Panc1 (cell line): ENCODE results near the gene UGDH. TPM values are rescaled to one million over a fixed set of nuclear protein-coding genes. Genes with fewer than 3 reads are reported as not detected.
A peak's percentile ranks its signal among the peaks of the same experiment; 100 is the strongest.

Experiments
- ATAC-seq: fragments of 200-7000 bp; cut with Tn5 transposase; 2 replicates; pipeline ENCODE4 v1.9.1; 2020; ENCODE audit warnings: mild to moderate bottlenecking, moderate library complexity
- BruUV-seq: library from RNA; stranded (reverse); fragments of 400-500 nt; replicated peaks from 2 replicates; lab custom pipeline; 2021; lab: Mats Ljungman, UMichigan
- CTCF ChIA-PET: fragments of 300-600 bp; sonication (Branson Sonifier 250); formaldehyde crosslinking; loops from one replicate; lab custom pipeline; 2022; ENCODE audit warnings: antibody characterized with exemption; lab: Charles Lee
- POLR2A ChIA-PET: fragments of 300-600 bp; sonication (Branson Sonifier 250); formaldehyde crosslinking; loops from one replicate; lab custom pipeline; 2022; ENCODE audit warnings: antibody characterized with exemption; lab: Charles Lee
- DNase-seq: peaks from one replicate; pipeline ENCODE4 v3.0.0-alpha.2; 2010; ENCODE audit warnings: low read depth, low spot score
- H3K27ac ChIP-seq: 2 replicates; pipeline ENCODE4 v1.5.1; 2011; ENCODE audit warnings: mild to moderate bottlenecking, low read length, inconsistent platforms
- H3K27me3 ChIP-seq: fragments of 200-500 bp; sonication (Bioruptor generic); 2 replicates; pipeline ENCODE4 v1.6.0; 2014; ENCODE audit warnings: low read length, inconsistent platforms; ENCODE audit not compliant: control insufficient read depth, insufficient read depth
- H3K36me3 ChIP-seq: fragments of 200-500 bp; sonication (Bioruptor generic); 2 replicates; pipeline ENCODE4 v1.5.1; 2014; ENCODE audit warnings: inconsistent platforms, mild to moderate bottlenecking, low read length, moderate library complexity; ENCODE audit not compliant: control insufficient read depth, insufficient read depth
- H3K4me1 ChIP-seq: 2 replicates; pipeline ENCODE4 v1.5.1; 2011; ENCODE audit warnings: inconsistent platforms, mild to moderate bottlenecking, low read length, moderate library complexity; ENCODE audit not compliant: control insufficient read depth, insufficient read depth
- H3K4me3 ChIP-seq, 2 experiments: 2 replicates each; pipeline ENCODE4 v1.5.1; 2011 to 2012; ENCODE audit warnings: low read depth in 2 of 2, low read length in 2 of 2, mild to moderate bottlenecking in 2 of 2, inconsistent platforms in 1 of 2, moderate library complexity in 1 of 2
- H3K9me3 ChIP-seq: fragments of 200-500 bp; sonication (Bioruptor generic); 2 replicates; pipeline ENCODE4 v1.5.1; 2014; ENCODE audit warnings: low read depth, mild to moderate bottlenecking, inconsistent platforms, low read length, moderate library complexity; ENCODE audit not compliant: control insufficient read depth, insufficient read depth
- POLR2AphosphoS5 ChIP-seq: IDR thresholded peaks from 2 replicates; pipeline ENCODE4 v1.6.1; 2012; ENCODE audit warnings: mild to moderate bottlenecking, low read depth, low read length, moderate library complexity
- SIN3A ChIP-seq: IDR thresholded peaks from 2 replicates; pipeline ENCODE4 v1.6.1; 2012; ENCODE audit warnings: low read depth, mild to moderate bottlenecking, low read length, moderate library complexity, borderline replicate concordance; ENCODE audit not compliant: insufficient read depth
- TCF7L2 ChIP-seq: IDR thresholded peaks from 2 replicates; pipeline ENCODE4 v1.6.1; 2011; ENCODE audit warnings: mild to moderate bottlenecking, low read depth, low read length, inconsistent platforms
- in situ Hi-C: cut with HindIII; loops from 2 replicates; pipeline ENCODE4 v1.10.0; 2016; ENCODE audit warnings: low sequenced_read_pairs, low pct_unique_long_range_greater_than_20kb
- intact Hi-C: fragments of 100-400 bp; cut with micrococcal nuclease; formaldehyde crosslinking; loops from one replicate; pipeline ENCODE4 v1.10.0; 2022; ENCODE audit not compliant: unreplicated experiment
- total RNA-seq: library from RNA; stranded (reverse); gene quantifications from one replicate; pipeline ENCODE4 v1.2.1, GENCODE V29; 2021; ENCODE audit not compliant: unreplicated experiment
- TF ChIP-seq, protein P1 (sequence below): fragments of 450-650 bp; IDR thresholded peaks from 2 replicates; pipeline ENCODE4 v1.5.1; 2017; ENCODE audit warnings: mild to moderate bottlenecking
- TF ChIP-seq, protein P2 (sequence below), 2 experiments: IDR thresholded peaks; 2 replicates each; pipeline ENCODE4 v1.6.1; 2011 to 2012; ENCODE audit warnings: low read depth in 2 of 2, control low read depth in 1 of 2, low read length in 1 of 2, mild to moderate bottlenecking in 1 of 2, moderate library complexity in 1 of 2; ENCODE audit not compliant: insufficient read depth in 1 of 2

Gene UGDH
- total RNA-seq, 1 experiment from 2014 or later = 373 TPM

DNA sequence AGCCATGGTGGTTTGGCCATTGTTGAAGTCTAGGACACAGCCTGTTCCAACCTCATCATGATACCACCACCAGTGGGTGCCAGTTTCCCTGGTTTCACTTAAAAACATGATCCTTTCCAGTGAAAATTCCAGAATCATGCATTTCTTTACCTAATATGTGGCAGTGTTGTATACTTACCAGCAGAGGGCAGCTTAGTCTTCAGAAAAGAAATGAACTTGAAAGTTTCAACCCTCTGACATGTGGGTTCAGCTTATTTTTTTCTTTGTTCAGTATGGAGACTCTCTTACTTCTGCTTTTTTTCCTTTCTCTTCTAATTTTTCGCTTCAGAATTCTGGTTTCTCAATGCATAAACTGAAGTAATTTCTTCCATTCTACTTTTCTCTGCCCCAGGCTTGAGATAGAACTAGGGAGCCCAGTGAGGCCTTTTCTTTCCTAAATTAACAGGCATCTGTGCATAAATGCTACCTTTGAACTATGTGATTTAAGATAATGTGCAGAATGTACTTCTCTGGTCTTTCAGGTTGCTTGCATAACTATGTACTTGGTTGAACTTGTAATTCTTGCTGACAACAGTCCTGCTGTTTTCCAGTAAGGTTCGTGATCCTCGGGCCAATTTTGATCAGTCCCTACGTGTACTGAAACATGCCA, 57.7 kb downstream of the UGDH start:
- Histone ChIP-seq H3K27ac (peak overlapping the region; percentile 44), H3K36me3 (peaks cover 6% of the 10 kb centered on the region), H3K9me3 (no peaks in the 10 kb centered on the region), H3K4me3 (no peak overlapping the region), H3K4me1 (no peaks in the 10 kb centered on the region), H3K27me3 (no peaks in the 10 kb centered on the region)
- no TSS peak for BruUV-seq
- in situ Hi-C loops = no loop called here
- TF ChIP-seq, protein P1, sequence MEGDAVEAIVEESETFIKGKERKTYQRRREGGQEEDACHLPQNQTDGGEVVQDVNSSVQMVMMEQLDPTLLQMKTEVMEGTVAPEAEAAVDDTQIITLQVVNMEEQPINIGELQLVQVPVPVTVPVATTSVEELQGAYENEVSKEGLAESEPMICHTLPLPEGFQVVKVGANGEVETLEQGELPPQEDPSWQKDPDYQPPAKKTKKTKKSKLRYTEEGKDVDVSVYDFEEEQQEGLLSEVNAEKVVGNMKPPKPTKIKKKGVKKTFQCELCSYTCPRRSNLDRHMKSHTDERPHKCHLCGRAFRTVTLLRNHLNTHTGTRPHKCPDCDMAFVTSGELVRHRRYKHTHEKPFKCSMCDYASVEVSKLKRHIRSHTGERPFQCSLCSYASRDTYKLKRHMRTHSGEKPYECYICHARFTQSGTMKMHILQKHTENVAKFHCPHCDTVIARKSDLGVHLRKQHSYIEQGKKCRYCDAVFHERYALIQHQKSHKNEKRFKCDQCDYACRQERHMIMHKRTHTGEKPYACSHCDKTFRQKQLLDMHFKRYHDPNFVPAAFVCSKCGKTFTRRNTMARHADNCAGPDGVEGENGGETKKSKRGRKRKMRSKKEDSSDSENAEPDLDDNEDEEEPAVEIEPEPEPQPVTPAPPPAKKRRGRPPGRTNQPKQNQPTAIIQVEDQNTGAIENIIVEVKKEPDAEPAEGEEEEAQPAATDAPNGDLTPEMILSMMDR = peak; percentile 75
- no peak for TF ChIP-seq TCF7L2
- intact Hi-C loops = loop anchor here (5.0 kb wide), 1 partner anchor 188 kb away; no protein-coding TSS in a partner anchor
- DNase-seq (peak; percentile 64), ATAC-seq (peak; percentile 73)
- POLR2A ChIA-PET = interaction anchor here (0.5 kb wide), 1 partner anchor 187 kb away, joined by 4 read pairs; no protein-coding TSS in a partner anchor
- CTCF ChIA-PET = interaction anchor here (0.7 to 1.3 kb wide), 4 partner anchors 27 to 320 kb away, joined by 3 read pairs; partner anchors contain the start of gene UGDH

DNA sequence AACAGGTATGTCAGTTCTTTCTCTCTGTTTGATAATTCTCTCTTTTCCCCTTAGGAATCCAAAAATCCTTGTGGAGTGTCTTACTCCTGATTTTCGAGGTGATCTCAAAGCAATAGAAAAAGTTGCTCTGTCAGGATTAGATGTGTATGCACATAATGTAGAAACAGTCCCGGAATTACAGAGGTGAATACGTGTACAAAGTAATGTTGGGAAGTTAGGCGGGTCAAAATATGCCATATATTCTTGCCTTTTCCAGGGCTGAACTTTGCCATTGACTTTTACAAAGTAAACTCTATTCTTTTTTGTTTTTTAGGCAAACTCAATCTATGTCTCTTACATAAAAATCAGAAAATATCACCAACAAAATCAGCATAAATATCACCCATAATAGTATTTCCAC, 59.8 kb downstream of the UGDH start:
- intact Hi-C loops = no loop called here
- POLR2A ChIA-PET = no interaction called here

More for the DNA sequence above, 59.8 kb downstream of the UGDH start:
- TF ChIP-seq, protein P1 = no peak
- TF ChIP-seq, protein P2, sequence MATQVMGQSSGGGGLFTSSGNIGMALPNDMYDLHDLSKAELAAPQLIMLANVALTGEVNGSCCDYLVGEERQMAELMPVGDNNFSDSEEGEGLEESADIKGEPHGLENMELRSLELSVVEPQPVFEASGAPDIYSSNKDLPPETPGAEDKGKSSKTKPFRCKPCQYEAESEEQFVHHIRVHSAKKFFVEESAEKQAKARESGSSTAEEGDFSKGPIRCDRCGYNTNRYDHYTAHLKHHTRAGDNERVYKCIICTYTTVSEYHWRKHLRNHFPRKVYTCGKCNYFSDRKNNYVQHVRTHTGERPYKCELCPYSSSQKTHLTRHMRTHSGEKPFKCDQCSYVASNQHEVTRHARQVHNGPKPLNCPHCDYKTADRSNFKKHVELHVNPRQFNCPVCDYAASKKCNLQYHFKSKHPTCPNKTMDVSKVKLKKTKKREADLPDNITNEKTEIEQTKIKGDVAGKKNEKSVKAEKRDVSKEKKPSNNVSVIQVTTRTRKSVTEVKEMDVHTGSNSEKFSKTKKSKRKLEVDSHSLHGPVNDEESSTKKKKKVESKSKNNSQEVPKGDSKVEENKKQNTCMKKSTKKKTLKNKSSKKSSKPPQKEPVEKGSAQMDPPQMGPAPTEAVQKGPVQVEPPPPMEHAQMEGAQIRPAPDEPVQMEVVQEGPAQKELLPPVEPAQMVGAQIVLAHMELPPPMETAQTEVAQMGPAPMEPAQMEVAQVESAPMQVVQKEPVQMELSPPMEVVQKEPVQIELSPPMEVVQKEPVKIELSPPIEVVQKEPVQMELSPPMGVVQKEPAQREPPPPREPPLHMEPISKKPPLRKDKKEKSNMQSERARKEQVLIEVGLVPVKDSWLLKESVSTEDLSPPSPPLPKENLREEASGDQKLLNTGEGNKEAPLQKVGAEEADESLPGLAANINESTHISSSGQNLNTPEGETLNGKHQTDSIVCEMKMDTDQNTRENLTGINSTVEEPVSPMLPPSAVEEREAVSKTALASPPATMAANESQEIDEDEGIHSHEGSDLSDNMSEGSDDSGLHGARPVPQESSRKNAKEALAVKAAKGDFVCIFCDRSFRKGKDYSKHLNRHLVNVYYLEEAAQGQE (IDR thresholded peaks at IDR 0.05; ENCODE audit: insufficient read depth in 1 of 2, low read depth in 2 of 2, low read length in 1 of 2) = no peak
- TF ChIP-seq SIN3A (no peak), TCF7L2 (no peak), POLR2AphosphoS5 (no peak)
- Histone ChIP-seq H3K9me3 (no peaks in the 10 kb centered on the region), H3K4me3 (no peak overlapping the region), H3K27me3 (no peaks in the 10 kb centered on the region), H3K27ac (no peak overlapping the region), H3K36me3 (peaks cover 6% of the 10 kb centered on the region), H3K4me1 (no peaks in the 10 kb centered on the region)
- ATAC-seq (no peak), DNase-seq (no peak)
- in situ Hi-C loops = no loop called here
- no TSS peak for BruUV-seq
- CTCF ChIA-PET = no interaction called here
